GM06990 (cell line): Measurements from ENCODE around the gene ZBTB20.

Experiments used
- DNase-seq: peaks from one replicate; pipeline ENCODE4 v3.0.0-alpha.2; 2011; ENCODE audit not compliant: insufficient read length; ENCODE audit errors: extremely low read depth
- H3K27me3 ChIP-seq: replicated peaks from 2 replicates; pipeline ENCODE4 v1.6.0; 2011; ENCODE audit warnings: low read length; ENCODE audit not compliant: control insufficient read depth, insufficient read depth
- H3K36me3 ChIP-seq: 2 replicates; pipeline ENCODE4 v1.5.1; 2011; ENCODE audit warnings: low read length; ENCODE audit not compliant: control insufficient read depth, insufficient read depth
- H3K4me3 ChIP-seq: replicated peaks from 2 replicates; pipeline ENCODE4 v1.5.1; 2011; ENCODE audit warnings: low read depth, mild to moderate bottlenecking, control low read depth, low read length
- TF ChIP-seq, protein P1 (sequence below): IDR thresholded peaks from 2 replicates; pipeline ENCODE4 v1.5.1; 2011; ENCODE audit warnings: low read length, control low read depth, mild to moderate bottlenecking, inconsistent platforms; ENCODE audit not compliant: insufficient read depth, poor library complexity, severe bottlenecking

The ZBTB20 gene

DNA sequence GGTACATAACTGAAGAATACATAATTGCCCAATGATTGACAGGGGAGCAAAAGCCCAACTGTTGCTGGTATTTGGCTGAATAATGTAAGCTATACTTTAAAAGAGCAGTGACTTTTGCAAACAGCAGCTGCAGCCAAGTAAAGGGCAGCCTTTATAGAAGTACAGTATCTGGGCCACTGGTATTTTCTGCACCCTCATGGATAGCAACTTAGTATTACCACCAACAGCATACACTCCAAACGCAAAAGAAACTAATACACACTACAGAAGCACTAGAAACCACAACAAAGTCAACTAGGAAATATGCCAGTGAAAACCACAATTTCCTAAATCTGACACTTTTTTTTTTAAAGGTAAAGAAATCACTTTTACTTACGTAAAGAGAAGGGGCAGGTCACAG, 647.1 kb downstream of the ZBTB20 start:
- H3K4me3 ChIP-seq, result no peak overlapping the region
- no peaks in the 10 kb centered on the region for H3K27me3 ChIP-seq
- TF ChIP-seq, protein P1, sequence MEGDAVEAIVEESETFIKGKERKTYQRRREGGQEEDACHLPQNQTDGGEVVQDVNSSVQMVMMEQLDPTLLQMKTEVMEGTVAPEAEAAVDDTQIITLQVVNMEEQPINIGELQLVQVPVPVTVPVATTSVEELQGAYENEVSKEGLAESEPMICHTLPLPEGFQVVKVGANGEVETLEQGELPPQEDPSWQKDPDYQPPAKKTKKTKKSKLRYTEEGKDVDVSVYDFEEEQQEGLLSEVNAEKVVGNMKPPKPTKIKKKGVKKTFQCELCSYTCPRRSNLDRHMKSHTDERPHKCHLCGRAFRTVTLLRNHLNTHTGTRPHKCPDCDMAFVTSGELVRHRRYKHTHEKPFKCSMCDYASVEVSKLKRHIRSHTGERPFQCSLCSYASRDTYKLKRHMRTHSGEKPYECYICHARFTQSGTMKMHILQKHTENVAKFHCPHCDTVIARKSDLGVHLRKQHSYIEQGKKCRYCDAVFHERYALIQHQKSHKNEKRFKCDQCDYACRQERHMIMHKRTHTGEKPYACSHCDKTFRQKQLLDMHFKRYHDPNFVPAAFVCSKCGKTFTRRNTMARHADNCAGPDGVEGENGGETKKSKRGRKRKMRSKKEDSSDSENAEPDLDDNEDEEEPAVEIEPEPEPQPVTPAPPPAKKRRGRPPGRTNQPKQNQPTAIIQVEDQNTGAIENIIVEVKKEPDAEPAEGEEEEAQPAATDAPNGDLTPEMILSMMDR, result no peak
- H3K36me3 ChIP-seq, result no peaks in the 10 kb centered on the region
- DNase-seq, result no peak

DNA sequence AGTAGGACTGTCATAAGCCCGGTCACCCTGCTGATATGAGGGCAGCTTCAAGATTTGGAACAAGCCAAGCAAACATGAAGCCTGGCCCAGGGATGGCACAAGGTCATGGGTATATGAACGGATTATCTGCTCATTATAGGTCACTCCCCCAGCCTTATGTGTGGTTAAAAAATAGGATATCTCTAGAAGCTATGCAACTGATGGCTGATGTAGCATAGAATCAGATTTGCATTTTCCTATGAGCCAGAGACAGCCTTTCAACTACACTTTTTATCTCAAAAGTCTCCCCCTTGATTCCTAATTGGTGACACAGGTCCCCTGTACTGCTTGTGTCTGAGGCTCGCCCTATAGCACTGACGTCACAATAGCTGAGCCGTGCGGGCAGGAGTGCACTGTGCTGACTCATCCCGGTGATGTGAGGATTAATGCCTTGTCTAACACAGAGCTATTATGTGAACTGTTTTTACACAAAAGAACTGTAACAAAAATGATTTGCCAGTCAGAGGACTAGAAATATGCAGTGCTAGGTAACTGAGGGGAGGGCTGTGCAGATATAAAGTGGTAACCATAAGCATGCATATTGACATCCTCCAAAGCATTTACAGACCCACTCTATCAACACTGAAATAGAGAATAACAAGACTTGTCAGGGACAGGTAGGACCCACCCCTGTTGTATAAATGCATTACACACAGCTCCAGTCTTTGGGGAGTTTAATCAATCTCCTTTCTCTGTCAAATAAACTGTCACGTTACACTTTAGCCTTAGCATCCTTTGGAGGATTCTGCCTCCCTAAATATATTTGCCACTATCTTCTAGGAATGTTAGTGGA, 648.3 kb downstream of the ZBTB20 start:
- Histone ChIP-seq H3K36me3 (no peaks in the 10 kb centered on the region), H3K4me3 (no peak overlapping the region), H3K27me3 (no peaks in the 10 kb centered on the region)
- TF ChIP-seq, protein P1, result no peak
- no peak for DNase-seq

DNA sequence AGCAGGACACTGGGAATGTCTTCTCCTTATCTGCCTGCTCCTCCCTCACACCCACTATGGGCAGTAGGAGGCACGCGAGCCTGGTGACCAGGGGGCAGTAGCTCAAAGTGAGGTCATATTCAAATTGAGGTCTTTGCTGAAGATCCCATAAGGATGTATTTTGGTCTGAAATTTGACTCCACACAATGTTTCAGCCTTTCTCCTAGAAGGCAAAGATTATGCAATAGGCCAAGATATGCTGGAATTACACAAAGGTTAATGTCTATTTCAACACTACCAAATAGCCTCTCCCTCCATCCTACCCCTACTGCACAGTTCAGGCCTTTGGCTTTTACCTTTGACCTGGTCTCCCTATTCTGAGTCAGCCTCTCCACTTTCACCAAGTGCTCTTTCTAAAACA, 650.2 kb downstream of the ZBTB20 start:
- H3K27me3 ChIP-seq, result no peaks in the 10 kb centered on the region
- no peak overlapping the region for H3K4me3 ChIP-seq
- TF ChIP-seq, protein P1, result no peak
- no peaks in the 10 kb centered on the region for H3K36me3 ChIP-seq
- no peak for DNase-seq

DNA sequence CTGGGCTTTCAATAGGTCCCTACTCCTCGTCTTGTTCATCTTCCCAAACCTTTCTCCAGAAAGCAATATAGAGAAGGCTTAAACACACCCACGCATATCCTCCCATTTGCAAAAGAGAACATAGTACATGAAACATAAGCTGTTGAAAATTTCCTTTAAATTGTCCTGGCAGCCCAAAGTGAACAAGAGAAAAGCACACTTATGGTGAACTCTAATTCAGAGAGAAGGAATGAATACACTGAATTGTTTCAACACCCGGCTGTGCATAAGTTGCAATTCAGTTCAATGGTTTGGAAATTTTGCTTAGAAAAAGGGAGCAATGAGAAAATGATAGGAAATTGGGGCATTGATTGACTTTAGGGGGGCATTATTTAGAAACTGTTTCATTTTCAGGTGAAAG, 650.6 kb downstream of the ZBTB20 start:
- Histone ChIP-seq H3K27me3 (no peaks in the 10 kb centered on the region), H3K36me3 (no peaks in the 10 kb centered on the region), H3K4me3 (no peak overlapping the region)
- TF ChIP-seq, protein P1, result no peak
- DNase-seq, result no peak

- Histone ChIP-seq H3K27me3 (no peaks in the 10 kb centered on the region), H3K4me3 (no peak overlapping the region), H3K36me3 (no peaks in the 10 kb centered on the region)
- DNase-seq, result no peak
- TF ChIP-seq, protein P1, result no peak
These were observed 651.1 kb downstream of the ZBTB20 start for GRCh38 chr3:114496021-114496434.
